Skin of body (tissue), 3 donors: ENCODE data around the gene CNPY2. TPM values are rescaled to one million over a fixed set of nuclear protein-coding genes. Genes with fewer than 3 reads are reported as not detected.

ENCODE experiments used
- DNase-seq: peaks from one replicate; lab custom pipeline; 2025; lab: John Stamatoyannopoulos, UW
- small RNA-seq: library from RNA; depleted of rRNA; stranded (forward); fragments of <200 nt; gene quantifications from one replicate; pipeline ENCODE3, GENCODE V24; 2014; ENCODE audit warnings: low replicate concordance
- total RNA-seq: library from RNA; depleted of rRNA; stranded (reverse); fragments of >200 nt; gene quantifications from one replicate; pipeline ENCODE4 v1.2.3, GENCODE V29; 2014

CNPY2 gene
- total RNA-seq, 1 donor from 2014 or later: 30.4 TPM

GRCh38 chr12:56260380-56260779 is 55.4 kb downstream of the CNPY2 start:
- no peak for DNase-seq

Small RNA genes lying within 50 kb of the gene (small RNA-seq; reads per million reads assigned to genes)
- gene RNU7-40P: not detected

Other genes starting within 250 kb of the CNPY2 start
- gene ERBB3, start 235.8 kb downstream of the CNPY2 start, total RNA-seq: 69.5 TPM
- 88.2 TPM for gene PA2G4, start 211.4 kb downstream of the CNPY2 start, total RNA-seq
- gene RPL41, start 199.4 kb downstream of the CNPY2 start, total RNA-seq: 2,112 TPM
- gene ZC3H10, start 197.7 kb downstream of the CNPY2 start, total RNA-seq: 3.0 TPM
- gene ESYT1, start 187.7 kb downstream of the CNPY2 start, total RNA-seq: 71.6 TPM
- gene MYL6B, start 163.4 kb downstream of the CNPY2 start, total RNA-seq: 78.8 TPM
- gene MYL6, start 157.6 kb downstream of the CNPY2 start, total RNA-seq: 1,018 TPM
- 58.4 TPM for gene SMARCC2, start 126.5 kb downstream of the CNPY2 start, total RNA-seq
- gene RNF41, start 94.1 kb downstream of the CNPY2 start, total RNA-seq: 36.2 TPM
- 7.5 TPM for gene NABP2, start 91.6 kb downstream of the CNPY2 start, total RNA-seq
- gene SLC39A5, start 85.9 kb downstream of the CNPY2 start, total RNA-seq: not detected
- gene ANKRD52, start 57.6 kb downstream of the CNPY2 start, total RNA-seq: 11.0 TPM
- gene COQ10A, start 49.0 kb downstream of the CNPY2 start, total RNA-seq: 7.1 TPM
- 118 TPM for gene CS, start 15.7 kb downstream of the CNPY2 start, total RNA-seq
- 43.7 TPM for gene PAN2, start 18.0 kb upstream of the CNPY2 start, total RNA-seq
- gene IL23A, start 22.9 kb upstream of the CNPY2 start, total RNA-seq: 0.20 TPM
- gene STAT2, start 44.1 kb upstream of the CNPY2 start, total RNA-seq: 125 TPM
- gene APOF, start 46.9 kb upstream of the CNPY2 start, total RNA-seq: not detected
- gene TIMELESS, start 133.4 kb upstream of the CNPY2 start, total RNA-seq: 9.4 TPM
- gene MIP, start 138.7 kb upstream of the CNPY2 start, total RNA-seq: not detected
- 1.4 TPM for gene SPRYD4, start 152.6 kb upstream of the CNPY2 start, total RNA-seq
- 2.1 TPM for gene GLS2, start 172.2 kb upstream of the CNPY2 start, total RNA-seq
- gene RBMS2, start 205.8 kb upstream of the CNPY2 start, total RNA-seq: 31.5 TPM